T47D (cell line): ENCODE results near the gene NFATC4.

Experiments
- DNase-seq, 2 experiments: peaks; one replicate each; pipeline versions ENCODE4 v3.0.0 to v3.0.0-alpha.2; 2011 to 2012; ENCODE audit warnings: low read depth in 1 of 2, low spot score in 1 of 2
- JUND ChIP-seq: IDR thresholded peaks from 2 replicates; pipeline ENCODE4 v1.6.1; 2012; ENCODE audit warnings: low read depth
- in situ Hi-C: cut with HindIII; loops from 2 replicates; pipeline ENCODE4 v1.10.0; 2016; ENCODE audit warnings: low sequenced_read_pairs, low pct_unique_long_range_greater_than_20kb

NFATC4 gene

GRCh38 chr14:24331731-24332267 is 36.2 kb upstream of the NFATC4 start:
- no peak for TF ChIP-seq JUND
- DNase-seq, result no peak
- in situ Hi-C loops, result no loop called here

DNA sequence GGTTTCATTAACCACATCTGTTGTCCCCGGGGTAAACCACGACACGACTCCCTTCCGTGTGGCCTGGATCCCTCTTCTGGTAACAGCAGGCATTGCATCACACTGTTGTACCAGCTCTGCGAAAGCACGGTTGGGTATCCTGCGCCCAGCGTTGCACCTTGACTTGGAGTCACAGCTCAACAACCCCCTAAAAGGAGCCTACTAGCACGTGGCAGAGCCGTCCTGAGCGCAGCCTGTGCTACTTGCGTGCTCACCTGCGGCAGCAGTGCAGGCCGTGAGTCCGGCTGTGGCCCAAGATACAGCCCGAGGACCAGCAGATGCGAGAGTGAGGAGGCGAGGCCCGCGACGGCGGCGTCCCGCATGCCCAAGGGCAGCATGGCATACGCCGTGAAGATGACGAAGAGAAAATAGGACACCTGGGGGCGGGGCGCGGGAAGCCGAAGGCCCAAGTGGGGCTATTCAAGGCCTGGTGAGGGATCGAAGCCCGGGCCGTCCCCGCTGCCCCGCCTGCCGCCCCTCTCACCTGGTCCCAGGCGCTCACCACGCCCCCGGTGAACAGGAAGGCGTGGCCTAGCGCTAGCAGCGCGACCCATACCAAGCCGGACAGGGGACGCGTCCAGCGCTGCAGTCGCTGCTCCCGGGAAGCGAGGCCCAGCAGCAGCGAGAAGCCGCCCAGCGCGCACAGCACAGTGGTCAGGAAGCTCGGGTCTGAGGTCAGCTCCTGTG is 35.6 kb upstream of the NFATC4 start:
- DNase-seq, result peak; percentile 70 to 86
- TF ChIP-seq JUND, result no peak
- in situ Hi-C loops, result no loop called here

DNA sequence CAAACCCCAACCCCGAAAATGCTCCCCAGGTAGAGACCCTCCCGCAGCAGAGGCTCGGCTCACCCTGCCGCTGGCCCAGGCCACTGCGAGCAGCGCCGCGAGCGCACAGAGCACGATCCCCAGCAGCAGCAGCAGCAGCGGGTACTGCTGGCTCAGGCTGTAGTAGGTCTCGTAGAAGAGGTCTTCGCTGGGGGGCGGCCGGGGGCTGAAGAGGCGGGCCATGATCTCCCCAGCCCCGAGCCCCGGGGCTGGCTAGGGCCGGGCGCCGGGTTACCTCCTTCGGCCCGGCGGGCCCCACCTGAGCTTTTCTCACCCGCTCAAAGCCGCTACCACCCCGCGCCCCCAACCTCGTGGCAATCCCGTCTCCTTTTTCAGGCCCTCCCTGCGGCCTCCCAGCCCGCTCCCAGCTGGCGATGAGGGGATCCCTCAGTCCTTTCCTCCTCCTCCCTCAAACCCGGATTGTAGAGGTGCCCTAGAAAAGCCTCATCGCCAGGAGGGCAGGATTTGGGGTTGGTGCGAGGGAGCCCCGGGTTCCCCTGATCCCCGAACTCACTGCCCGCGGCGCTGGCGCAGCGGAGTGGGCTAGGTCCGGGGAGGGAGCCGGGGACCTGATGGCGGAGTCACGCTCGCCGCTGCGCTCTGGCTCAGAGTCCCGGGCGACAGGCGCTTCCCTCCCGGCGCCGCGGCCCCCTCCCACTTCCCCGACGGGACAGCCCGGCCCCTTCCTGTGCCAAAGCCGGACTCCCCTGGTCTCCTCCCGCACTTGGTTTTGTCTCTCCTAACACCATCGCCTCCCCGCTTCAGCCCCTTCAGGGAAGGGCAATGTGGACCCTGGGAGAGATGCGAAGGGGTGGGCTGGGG is 33.3 kb upstream of the NFATC4 start, which contains the start of gene ADCY4:
TSS of gene ADCY4 (minus strand) at position 641 of the 861 bp plus-strand sequence. CDS start at position 222, 419 bp downstream.
- in situ Hi-C loops, result no loop called here
- no peak for DNase-seq
- no peak for TF ChIP-seq JUND

GRCh38 chr14:24335461-24336171 is 32.4 kb upstream of the NFATC4 start:
- no peak for TF ChIP-seq JUND
- DNase-seq, result peak in 1 of 2 experiments; percentile 10
- in situ Hi-C loops, result no loop called here

- in situ Hi-C loops, result no loop called here
- DNase-seq, result no peak
- TF ChIP-seq JUND, result no peak
Measured at GRCh38 chr14:24337144-24337823, 30.7 kb upstream of the NFATC4 start.

DNA sequence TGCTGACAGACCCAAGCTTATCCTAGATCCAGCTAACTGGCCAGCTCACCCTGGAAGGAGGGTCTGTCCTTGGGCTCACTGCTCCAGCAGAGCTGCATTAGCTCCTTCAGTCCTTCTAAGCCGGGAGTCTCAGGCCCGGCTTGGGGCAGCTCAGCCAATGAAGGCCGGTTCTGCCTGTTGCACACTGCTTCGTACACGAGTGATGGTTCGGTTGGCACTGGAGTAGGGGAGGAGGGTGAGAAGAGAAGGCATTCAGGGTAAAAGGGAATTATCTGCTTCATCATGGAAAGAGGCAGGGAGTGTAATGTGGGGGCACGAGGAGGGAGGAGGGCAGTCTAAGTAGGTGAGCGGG is 30.2 kb upstream of the NFATC4 start:
- TF ChIP-seq JUND, result no peak
- no peak for DNase-seq
- in situ Hi-C loops, result no loop called here

- TF ChIP-seq JUND, result no peak
- in situ Hi-C loops, result no loop called here
- DNase-seq, result no peak
Measured at GRCh38 chr14:24338843-24339242, 29.1 kb upstream of the NFATC4 start.

- TF ChIP-seq JUND, result no peak
- peak in 1 of 2 experiments; percentile 27 for DNase-seq
- in situ Hi-C loops, result no loop called here
Measured at GRCh38 chr14:24339284-24340151, 28.5 kb upstream of the NFATC4 start, which contains the start of gene RIPK3. RIPK3 (minus strand) TSS chr14:24339991; CDS start chr14:24339826, 165 bp downstream.

DNA sequence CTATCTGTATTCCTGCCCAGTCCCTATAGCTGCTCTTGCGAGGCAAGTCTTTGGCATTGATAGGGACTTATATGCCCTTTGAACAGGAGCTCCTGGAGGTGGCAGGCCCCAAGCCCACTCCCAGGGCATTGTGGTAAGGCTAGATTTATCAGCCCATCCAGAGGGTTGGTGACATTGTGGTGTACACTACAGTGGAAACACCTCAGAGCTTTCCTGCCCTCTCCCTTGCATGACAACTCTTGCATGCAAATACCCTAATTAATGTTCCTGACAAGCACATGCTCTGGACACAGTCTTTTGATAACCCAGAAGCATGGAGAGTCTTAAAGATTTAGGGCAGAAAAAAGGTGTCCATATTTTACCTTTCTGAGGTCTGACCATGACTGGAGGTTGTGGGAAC is 27.4 kb upstream of the NFATC4 start:
- in situ Hi-C loops, result no loop called here
- TF ChIP-seq JUND, result no peak
- no peak for DNase-seq

DNA sequence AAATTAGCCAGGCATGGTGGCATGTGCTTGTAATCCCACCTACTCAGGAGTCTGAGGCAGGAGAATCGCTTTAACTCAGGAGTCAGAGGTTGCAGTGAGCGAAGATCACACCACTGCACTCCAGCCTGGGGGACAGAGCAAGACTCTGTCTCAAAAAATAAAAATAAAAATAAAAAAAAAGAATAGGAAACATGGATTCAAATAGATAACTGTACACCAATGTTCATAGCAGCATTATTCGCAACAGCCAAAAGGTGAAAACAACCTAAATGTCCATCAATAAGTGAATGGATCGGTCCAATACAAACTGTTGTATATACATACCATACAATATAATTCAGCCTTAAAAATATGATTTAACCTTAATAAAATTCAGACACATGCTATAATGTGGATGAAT is 25.1 kb upstream of the NFATC4 start:
- TF ChIP-seq JUND, result no peak
- DNase-seq, result no peak
- in situ Hi-C loops, result no loop called here
